Stimulated activated CD4-positive, alpha-beta T cell treated with anti-CD3 and anti-CD28 coated beads, Interleukin-12 subunit alpha, Interleukin-12 subunit beta, amount 100 ng/mL, for 4 hours (primary cell): Measurements from ENCODE around the gene NRXN3.
"Not testable (repeated sequence)": the region's sequence is repeated elsewhere in the genome, so short reads cannot be mapped to it uniquely, and the experiment has no call there.

Source experiments
- DNase-seq: peaks from one replicate; pipeline ENCODE4 v3.0.0-alpha.2; 2020

The NRXN3 gene

DNA sequence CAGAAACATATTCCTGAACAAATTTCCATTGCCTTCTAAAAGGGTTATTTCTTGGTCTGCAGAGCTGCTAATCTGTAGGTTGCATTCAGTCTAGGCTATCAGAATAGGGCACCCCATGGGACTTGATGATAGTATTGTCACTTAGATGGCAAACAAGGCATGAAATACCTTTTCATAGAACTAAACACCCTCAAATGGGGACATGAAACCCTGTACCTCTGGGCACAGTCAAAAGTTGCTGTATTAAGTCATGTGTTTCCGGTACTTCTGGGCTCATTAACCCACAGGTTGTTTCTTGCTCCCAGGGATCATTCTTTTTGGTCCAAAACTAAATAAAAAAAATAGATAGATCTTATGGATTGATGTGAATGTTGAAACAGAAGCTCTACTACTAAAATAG, 930.4 kb downstream of the NRXN3 start:
- DNase-seq, result no peak

DNA sequence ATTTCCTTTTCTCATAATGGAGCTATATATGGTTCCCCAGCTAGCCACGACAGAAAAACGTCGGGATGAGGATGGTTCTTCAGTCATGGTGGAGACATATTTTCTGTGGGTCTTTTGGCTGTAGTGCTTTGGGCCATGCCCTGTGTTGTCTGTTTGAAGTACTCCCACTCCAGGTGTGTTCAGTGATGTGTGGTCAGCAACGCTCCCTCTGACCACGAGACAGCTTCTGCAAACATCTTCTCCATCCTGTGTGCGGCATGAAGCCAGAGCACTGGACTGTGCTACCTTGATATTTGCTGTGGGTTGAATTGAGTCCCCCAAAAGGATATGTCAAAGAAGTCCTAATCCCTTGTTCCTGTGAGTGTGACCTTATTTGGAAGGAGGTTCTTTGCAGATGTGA, 931.2 kb downstream of the NRXN3 start:
- DNase-seq, result no peak

DNA sequence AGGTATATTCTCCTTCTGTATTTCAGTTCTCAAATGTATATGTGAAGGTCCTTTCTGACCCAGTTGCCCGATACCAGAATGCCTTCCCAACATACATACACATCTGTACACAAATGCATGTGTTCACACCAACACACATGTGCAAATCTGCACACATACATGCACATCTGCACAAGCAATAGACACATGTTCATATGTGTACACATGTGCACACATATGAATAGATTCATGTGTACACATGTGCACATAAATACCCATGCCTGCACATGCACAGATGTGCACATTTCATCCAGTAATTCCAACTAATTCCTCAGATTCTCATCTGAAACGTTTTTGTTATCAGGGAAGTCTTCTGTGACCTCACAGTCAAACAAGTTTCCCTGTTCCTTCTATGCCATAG, 933.6 kb downstream of the NRXN3 start:
- DNase-seq, result no peak

DNA sequence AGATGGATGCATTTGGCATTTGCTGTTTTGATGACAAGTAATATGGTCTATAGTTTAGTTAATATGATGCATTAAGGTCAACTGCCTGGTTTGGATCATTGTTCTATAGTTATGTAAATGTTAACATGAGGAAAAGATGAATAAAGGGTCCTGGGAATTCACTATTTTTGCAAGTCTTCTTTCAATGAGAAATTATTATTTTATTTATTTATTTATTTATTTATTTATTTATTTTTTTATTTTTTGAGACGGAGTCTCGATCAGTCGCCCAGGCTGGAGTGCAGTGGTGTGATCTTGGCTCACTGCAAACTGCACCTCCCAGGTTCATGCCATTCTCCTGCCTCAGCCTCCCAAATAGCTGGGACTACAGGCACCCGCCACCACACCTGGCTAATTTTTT, 940.4 kb downstream of the NRXN3 start:
- not testable (repeated sequence) for DNase-seq

DNA sequence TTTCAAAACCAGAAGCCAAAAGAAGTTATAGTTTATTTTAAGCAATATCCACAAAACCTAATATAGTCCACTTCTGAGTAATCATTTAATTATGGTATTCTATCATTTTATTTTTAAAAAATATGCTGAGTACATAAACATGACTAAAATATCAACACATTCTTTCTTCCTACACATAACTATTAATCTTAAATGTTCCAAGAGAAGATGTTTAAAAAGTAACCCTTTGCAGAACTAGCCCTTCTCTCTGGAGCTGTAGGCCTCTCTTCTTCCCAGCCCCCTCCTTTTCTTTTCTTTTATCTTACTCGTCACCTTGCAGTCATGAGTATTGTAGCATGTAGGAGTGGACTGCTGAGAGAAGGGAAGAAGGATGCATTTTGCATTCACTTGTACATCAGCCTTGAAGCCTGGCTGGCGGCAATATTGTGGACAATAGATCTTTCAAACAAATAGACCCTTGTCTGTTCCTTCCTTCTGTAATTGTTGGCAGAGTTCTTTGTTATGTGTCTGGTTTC, 941.9 kb downstream of the NRXN3 start:
- no peak for DNase-seq

DNA sequence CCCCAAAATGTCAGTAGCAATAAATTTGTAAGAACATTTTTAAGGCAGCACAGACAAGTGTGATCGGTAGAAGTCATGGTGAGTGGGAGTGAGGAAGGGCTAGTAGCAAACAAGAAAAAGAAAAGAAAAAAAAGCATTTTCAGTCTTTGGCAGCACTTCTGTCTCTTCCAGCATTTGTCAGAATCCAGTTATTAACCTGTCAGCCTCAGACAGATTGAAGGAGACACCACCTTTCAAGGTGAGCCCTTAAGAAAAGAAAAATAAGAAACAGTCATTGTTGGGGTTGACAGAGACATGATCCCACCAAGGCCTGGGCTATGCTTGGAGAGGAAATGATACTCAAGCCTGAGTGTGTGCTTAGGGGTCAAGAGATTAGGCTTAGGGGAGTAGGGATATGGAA, 947.4 kb downstream of the NRXN3 start:
- DNase-seq, result no peak

DNA sequence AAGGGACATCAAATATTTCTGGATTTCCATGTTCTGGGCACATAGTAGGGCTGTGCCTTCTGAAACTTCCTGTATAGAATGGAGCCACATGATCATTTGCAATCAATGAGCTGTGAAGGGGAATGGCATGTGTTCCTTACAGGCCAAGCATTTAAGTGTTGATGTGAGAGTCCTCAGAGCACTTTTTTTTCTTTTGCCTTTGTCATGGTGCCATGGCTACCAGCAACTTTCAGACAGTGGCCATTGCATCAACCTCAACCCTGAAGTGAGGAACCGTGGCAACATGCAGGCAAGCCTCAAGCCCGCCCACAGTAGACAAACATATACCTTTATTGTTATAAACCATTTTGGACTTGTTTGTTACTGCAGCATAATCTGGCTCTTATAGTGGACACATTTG, 948.1 kb downstream of the NRXN3 start:
- DNase-seq, result no peak

DNA sequence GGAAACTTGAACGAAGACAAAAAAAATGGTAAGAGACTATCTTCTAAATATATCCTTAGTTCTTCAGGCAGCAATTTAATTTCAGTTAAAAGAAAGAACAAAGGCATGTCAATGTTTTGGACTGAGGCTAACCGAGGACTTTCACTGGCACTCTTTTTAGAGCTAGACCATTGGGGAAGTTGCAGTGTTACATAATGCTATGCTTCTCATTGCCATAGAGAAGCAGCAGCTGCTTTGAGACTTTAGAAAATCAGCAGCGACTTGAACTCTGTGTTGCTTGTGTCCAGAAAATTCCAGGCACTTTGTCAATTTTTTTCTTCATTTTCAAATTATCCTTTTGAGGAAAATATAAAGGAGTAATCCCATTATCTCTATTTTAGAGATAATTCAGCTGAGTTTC, 964.2 kb downstream of the NRXN3 start:
- no peak for DNase-seq

DNA sequence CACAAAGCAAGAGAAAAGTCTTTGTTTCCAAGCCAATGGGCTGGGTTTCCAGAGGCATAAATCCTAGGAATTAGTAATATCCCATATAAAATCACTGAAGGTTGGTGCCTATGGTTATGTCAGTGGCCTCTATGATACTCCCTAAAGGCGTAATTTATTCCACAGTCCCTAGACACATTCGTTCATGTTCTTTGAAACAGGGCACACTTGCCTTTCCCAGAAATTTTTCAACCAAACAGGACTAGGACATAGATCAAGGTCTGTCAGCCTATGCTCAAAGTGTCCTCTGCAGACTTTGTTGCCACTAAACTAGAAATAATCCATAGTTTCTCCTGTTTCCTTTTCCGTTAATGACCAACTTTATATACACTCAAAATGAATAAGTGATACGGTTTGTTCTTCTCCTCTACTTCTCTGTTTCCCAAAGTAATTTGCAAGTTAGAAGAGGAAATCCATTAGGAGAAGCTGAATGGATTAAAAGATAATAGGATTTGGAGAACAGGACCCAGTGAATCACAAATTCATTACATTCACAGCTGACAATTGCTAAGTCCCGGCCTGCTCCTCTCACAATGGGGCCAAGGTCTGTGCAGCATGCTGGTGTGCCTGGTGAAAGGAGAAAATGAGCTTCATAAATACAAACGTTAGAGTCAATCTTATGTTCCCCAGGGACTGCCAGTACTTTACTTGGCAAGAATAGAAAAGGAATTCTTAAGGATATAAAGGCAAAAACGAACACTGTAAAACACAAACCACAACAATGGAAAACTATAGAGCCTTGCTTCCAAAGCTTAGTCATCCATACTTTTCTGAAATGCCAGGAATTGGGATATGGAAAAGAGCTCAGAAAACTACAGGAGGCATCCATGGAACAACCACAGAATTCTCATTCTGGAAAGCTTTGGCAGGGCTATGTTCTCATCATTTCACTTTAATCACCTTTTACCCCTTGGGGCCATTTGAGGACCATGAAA, 966.2 kb downstream of the NRXN3 start:
- no peak for DNase-seq

DNA sequence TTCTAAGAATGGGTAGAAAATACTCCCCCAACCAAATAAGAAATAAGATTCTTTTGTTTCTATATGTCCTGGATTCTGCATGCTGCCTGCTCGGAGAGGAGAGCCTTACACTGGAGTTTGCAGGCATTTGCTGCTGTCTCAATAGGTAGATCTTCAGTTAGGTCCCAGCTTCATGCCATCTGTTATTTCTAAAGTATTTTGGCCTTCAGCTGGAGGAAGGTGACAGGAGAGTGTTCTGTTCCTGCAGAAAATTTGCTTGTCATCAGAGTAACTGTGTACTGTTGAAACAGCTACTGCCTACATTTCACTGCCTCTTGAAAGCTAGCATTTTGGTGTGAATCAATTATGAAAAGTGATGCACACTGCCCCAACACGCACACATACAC, 966.9 kb downstream of the NRXN3 start:
- no peak for DNase-seq

DNA sequence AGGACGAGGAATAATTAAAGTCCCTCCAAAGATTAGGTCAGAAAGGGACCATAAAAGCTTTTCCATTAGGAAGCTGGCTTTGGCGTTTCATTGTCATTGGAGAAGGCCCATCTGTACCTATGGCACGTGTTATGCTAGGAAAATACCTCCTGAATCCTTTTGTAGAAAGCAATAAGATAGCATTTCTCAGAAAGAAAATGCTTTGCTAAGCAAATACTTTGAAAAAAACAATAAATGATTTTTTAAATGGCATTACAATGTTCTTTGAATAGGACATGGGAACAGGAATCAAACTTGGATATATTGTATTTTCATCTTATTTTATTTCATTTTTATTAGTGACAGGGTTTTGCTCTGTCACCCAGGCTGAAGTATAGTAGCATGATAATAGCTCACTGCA, 967.7 kb downstream of the NRXN3 start:
- DNase-seq, result no peak

DNA sequence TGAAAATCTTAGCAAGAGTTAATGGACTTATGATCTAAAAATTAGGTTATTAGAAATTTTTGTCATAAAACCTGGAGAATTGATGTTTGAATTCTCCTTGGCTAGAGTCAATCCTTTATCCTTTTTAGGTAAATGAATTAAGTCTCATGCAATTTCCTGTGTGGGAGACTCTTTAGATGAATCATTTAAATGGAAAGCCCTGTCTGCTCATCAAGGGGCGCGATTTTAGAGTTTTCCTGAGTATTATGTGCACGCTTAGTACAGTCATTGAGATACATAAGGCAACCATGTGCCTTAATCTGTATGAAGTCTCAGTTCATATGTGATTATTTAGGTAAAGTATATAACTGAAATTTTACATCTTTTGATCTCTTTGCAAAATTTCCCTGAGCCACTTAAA, 974.7 kb downstream of the NRXN3 start:
- no peak for DNase-seq

DNA sequence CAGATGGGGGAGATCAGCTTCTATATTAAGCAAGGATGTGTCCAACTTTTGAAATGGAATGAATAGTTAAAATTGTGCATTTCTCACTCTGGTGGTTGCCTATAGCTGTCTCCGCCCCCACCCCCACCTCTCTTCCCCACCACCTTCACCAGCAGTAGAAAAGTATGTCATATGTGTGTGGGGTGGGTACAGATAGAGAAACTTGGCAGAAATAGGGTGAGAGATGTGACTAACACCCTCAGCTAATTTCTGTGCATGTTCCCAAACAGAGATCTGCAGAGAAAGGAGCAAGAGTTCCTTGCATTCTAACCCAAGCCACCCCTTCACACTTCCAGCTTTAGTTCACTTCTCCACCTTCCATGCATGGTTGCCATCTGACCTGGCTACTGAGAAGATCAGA, 980.1 kb downstream of the NRXN3 start:
- DNase-seq, result no peak

DNA sequence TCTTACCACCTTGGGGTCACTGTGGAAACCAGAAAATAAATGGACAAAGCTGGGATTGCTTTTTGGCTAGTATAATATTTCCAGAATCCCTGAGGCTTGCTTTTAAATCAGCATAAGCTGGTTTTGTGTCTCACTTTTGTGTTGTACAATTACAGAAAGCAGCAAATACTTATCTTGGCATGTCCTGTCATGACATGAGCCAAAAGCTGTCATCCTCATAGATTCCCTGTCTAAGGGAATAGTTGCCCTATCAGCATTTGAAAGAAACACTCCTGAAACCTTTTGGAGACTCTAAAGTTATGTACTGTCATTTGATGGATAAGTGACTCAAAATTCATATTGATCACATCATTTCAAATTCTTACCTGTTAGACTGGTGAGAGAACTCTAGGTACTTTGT, 987.2 kb downstream of the NRXN3 start:
- DNase-seq, result no peak

DNA sequence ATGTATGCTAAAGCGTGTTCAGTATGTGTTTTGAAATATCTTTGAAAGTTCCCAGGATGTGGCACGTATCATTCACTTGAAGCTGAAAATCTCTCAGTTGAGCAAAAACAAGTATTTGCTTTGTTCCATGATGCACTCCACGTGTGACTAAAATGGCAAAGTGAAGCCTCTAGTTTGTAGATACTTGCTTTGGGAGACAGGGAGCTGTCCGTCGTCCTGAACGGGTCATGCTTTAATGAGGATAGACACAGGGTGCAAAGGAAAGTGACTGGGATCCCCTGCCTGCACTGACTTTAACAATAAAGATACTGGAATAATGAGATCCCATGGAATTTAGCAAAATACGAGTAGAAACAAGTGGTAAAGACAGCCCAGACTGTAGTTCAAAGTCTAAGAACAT, 991.4 kb downstream of the NRXN3 start:
- DNase-seq, result no peak

DNA sequence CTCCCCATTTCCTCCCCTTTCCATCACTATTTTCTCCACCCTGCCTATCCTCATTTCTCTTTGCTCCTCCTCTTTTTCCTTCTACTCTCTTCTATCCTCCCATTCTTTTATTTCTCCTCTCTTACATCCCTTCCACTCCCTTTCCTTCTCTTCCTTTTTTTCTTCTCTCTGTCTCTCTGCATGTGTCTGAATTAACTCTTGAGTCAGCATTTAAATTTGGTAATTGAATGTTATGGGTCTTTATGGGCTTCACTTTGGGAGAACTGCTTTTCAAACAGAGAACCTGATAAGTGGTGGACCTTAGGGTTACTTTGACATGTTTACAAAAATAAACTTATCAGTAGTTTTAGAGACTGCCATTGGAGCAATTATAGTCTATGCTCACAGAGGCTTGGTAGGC, 992.7 kb downstream of the NRXN3 start:
- no peak for DNase-seq

DNA sequence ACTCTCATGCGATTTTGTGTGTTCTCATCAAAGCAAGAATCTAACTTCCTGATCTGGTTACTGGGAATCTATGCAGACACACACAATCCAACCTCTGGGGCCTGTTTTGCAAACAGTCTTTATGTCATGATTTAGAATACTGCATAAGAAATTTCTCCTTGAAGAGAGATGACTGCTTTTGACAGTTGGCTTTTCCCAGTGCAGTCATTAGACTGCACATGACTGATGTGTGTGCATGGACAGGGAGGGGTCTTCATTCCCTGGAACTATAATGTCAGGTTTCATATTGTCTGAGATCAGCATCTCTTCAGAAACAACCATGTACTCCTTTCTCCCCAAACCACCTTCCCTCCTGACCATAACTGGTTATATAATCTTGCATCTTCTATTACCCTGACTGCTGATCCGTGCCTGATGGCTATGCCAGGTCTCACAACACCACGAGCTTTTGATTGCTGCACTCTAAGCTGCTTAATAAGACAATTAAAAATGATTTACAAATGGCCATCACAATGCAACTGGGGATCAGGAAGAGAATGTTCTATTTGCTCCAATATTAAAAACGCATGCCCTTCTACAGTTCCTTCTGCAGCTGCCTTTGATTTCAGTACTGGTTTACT, 995.4 kb downstream of the NRXN3 start:
- no peak for DNase-seq

DNA sequence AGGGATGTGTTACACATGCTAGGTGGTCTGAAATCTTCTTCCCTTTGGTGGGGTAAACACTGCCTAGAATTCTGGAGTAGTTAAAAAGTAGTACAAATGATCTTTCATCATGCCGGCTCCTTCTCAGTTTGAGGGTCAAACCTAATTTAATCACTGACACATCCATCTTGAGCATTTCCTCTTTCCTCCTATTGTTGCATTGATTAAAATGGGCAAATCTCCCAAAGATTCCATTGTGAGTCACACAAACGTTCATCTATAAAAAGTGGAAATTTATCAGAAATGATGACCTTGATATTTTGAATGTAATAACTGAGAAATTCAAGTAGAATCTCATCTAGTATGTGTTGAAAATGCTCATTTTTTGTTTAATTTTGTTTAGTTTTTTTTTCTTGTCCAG, 996.0 kb downstream of the NRXN3 start:
- no peak for DNase-seq

DNA sequence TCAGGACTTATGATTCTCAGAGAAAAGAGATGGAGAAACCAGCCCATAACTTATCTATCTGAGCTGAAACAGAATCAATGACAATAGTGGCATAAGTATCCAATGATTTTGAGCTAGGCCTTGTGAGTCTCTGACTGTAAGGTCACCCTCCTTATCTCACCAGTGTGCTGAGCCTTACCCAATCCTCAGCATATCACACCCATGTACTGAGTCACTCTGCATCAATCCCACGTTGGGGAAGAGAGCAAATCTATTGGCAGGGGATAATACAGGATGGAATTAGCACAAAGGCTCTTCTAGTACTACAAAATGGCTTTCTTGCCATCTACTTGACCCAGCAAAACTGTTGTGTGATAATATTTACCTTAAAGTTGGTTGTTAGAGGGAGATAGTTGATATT, 997.8 kb downstream of the NRXN3 start:
- no peak for DNase-seq

DNA sequence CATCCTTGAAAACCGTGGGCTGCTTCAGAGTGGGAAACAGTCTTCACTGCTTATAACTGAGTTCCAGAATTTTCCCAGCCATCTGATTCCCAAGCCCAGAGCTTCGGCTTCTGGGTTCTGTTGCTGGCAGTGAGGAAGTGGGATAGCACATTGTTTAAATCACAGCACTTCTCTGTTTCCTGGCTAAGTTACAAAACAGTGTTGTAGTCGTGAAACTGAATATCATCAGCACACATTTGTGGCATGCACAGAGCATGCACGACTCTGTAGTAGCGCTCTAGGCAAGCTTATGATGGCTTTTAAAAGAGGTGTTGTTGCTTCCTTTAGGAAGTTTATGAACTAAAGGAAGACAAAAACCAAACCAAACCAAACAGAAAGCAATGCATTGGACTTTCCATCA, 1005.5 kb downstream of the NRXN3 start:
- DNase-seq, result no peak

DNA sequence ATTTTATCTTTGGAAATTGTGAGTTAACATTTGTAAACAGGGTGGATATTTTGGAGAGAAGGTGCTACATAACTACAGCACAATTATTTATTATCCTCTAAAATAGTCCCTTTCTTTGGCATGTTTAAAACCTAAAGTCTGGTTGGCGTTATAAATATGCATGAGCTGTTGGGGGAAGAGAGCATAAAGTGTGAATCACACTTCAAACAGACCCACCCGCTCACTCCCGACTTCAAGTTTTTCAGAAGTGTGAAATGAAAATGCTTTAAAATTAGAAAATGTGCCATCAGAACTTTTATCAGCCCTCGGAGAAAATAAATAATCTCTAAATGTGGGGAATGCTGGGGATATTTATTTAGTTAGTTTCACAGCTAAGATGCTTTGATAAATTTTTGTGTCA, 1006.9 kb downstream of the NRXN3 start:
- no peak for DNase-seq

DNA sequence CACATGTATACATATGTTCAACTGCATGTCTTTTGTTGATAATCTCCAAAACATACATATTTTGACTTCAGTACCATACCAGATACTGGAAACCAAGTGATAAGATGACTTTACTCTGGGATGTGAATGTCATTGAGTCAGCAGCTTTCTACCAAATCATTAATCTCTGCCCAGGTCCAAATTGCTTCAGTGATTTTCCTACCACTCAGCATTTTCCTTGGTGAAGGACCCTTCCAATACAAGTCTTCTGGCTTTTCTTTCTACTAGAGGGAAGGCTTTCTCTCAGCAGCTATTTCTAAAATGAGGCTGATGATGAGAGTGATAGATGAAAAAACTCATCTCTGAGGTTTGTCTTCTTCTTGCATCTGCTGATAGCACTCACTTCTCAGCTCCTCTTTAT, 1008.5 kb downstream of the NRXN3 start:
- no peak for DNase-seq

DNA sequence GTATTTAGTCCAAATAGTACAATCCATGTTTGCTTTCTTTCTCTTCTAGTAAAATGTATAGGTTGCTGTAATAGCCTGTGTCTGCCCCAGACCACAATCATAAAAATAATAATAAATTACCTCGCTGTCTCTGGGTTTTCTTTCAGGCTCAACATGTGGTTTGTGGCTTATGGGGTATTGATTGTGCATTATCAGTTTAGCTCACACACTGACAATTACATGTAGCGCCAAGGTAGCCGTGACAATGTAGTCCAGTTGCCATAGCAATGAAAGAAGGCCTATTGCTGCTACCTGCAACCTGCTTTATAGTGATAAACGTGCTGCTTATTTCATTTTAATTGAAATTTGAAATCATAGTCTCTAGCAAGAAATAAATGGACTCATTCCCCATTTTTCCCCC, 1009.8 kb downstream of the NRXN3 start:
- no peak for DNase-seq

DNA sequence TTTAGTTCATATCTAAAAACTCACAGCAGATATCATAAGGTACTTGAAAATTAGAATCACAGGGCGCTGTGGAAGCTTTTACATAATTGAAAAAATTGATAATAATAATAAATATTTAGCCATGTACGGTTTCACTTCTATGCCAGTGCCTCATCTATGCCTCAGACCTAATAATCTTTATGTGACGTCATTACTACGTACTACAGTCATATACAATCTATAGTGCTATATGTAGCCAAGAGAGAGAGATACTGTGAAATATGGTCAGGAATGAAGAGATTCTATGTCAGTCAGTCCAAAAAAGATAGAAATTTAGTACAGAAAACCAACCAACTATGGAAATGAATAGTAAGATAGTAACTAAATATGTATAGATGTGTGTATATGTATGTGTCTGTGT, 1010.5 kb downstream of the NRXN3 start:
- DNase-seq, result no peak

DNA sequence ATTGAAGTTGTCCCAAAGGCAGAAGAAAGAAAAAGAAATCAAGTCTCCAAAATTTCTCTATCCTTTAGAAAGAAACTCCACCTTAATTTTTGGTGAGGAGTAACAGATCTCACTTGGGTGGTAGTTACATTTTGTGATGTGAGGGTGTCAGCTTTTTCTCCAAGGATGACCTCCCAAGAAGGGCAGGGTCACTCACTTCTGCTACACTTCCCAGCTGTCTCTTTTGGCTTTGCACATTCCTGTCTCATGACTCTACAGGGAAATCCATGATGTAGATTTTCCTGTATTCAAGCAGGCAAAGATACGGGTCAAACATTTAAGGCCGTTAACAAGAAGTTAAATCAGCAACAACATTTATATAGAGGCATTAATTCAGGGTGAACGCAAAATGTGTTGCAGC, 1016.4 kb downstream of the NRXN3 start:
- DNase-seq, result no peak
